PC-3 (cell line): ENCODE results near the gene TAGLN. TPM values are rescaled to one million over a fixed set of nuclear protein-coding genes. Genes with fewer than 3 reads are reported as not detected.

Source experiments
- ATAC-seq: fragments of 200-7000 bp; cut with Tn5 transposase; 2 replicates; pipeline ENCODE4 v1.9.1; 2020; ENCODE audit warnings: mild to moderate bottlenecking, moderate library complexity
- BruUV-seq: library from RNA; stranded (reverse); fragments of 400-500 nt; replicated peaks from 2 replicates; lab custom pipeline; 2021; lab: Mats Ljungman, UMichigan
- CTCF ChIA-PET: fragments of 300-600 bp; sonication (Branson Sonifier 250); formaldehyde crosslinking; loops from one replicate; lab custom pipeline; 2022; ENCODE audit warnings: antibody characterized with exemption; lab: Charles Lee
- POLR2A ChIA-PET: fragments of 300-600 bp; sonication (Branson Sonifier 250); formaldehyde crosslinking; loops from one replicate; lab custom pipeline; 2022; ENCODE audit warnings: antibody characterized with exemption; ENCODE audit not compliant: unreplicated experiment; lab: Charles Lee
- DNase-seq: peaks from one replicate; pipeline ENCODE4 v3.0.0-alpha.2; 2015
- H2AFZ ChIP-seq: fragments of 300-600 bp; sonication (generic); 2 replicates; pipeline ENCODE4 v1.6.0; 2016; ENCODE audit warnings: antibody characterized with exemption, low read length
- H3F3A ChIP-seq: fragments of 300-600 bp; sonication (generic); one replicate; pipeline ENCODE4 v1.6.0; 2017; ENCODE audit warnings: antibody characterized with exemption, low read length, control low read depth, mild to moderate bottlenecking; ENCODE audit not compliant: unreplicated experiment
- H3K27ac ChIP-seq: fragments of 300-600 bp; sonication (generic); 2 replicates; pipeline ENCODE4 v1.5.1; 2016; ENCODE audit warnings: mild to moderate bottlenecking, low read length
- H3K27me3 ChIP-seq: fragments of 300-600 bp; sonication (generic); 2 replicates; pipeline ENCODE4 v1.6.1; 2016; ENCODE audit warnings: low read length, mixed read lengths
- H3K36me3 ChIP-seq: fragments of 300-600 bp; sonication (generic); 2 replicates; pipeline ENCODE4 v1.6.1; 2016; ENCODE audit warnings: low read depth, mixed run types, low read length, mixed read lengths
- H3K4me1 ChIP-seq: fragments of 300-600 bp; sonication (generic); 2 replicates; pipeline ENCODE4 v1.5.1; 2016; ENCODE audit warnings: low read length; ENCODE audit not compliant: insufficient read depth
- H3K4me2 ChIP-seq: fragments of 300-600 bp; sonication (generic); 2 replicates; pipeline ENCODE4 v1.6.0; 2016; ENCODE audit warnings: low read length
- H3K4me3 ChIP-seq: fragments of 300-600 bp; sonication (generic); 2 replicates; pipeline ENCODE4 v1.5.1; 2016; ENCODE audit warnings: mild to moderate bottlenecking, low read length, mixed read lengths
- H3K79me2 ChIP-seq: fragments of 300-600 bp; sonication (generic); 2 replicates; pipeline ENCODE4 v1.6.1; 2017; ENCODE audit warnings: low read length, mixed read lengths
- H3K9ac ChIP-seq: fragments of 300-600 bp; sonication (generic); 2 replicates; pipeline ENCODE4 v1.6.0; 2016; ENCODE audit warnings: mild to moderate bottlenecking, low read length
- H3K9me2 ChIP-seq: fragments of 300-600 bp; sonication (generic); replicated peaks from 2 replicates; pipeline ENCODE4 v1.6.1; 2016; ENCODE audit warnings: mixed run types, low read length, mixed read lengths
- H3K9me3 ChIP-seq: fragments of 300-600 bp; sonication (generic); 2 replicates; pipeline ENCODE4 v1.6.1; 2016; ENCODE audit warnings: low read length, mixed read lengths
- H4K20me1 ChIP-seq: fragments of 300-600 bp; sonication (generic); 2 replicates; pipeline ENCODE4 v1.6.1; 2016; ENCODE audit warnings: low read length, mixed read lengths
- CTCF ChIP-seq: fragments of 300-600 bp; sonication (generic); conservative IDR thresholded peaks from 2 replicates; pipeline ENCODE4 v1.5.1; 2017; ENCODE audit warnings: antibody characterized with exemption, low read depth, mild to moderate bottlenecking, low read length
- EZH2 ChIP-seq: fragments of 300-600 bp; sonication (generic); IDR thresholded peaks from one replicate; pipeline ENCODE4 v1.6.1; 2017; ENCODE audit warnings: antibody characterized with exemption, mild to moderate bottlenecking, low read length; ENCODE audit not compliant: unreplicated experiment
- EZH2phosphoT487 ChIP-seq: fragments of 300-600 bp; sonication (generic); IDR thresholded peaks from 2 replicates; pipeline ENCODE4 v1.6.1; 2018; ENCODE audit warnings: mild to moderate bottlenecking, antibody characterized with exemption, low read length, borderline replicate concordance
- intact Hi-C: fragments of 100-400 bp; cut with micrococcal nuclease; formaldehyde crosslinking; loops from 2 replicates; pipeline ENCODE4 v1.9.0; 2023
- total RNA-seq: library from RNA; depleted of rRNA; stranded (reverse); fragments of >200 nt; gene quantifications from 2 replicates; pipeline ENCODE4 v1.2.3, GENCODE V29; 2014

TAGLN gene
- total RNA-seq, 1 experiment from 2014 or later, result 10.3 TPM

- Histone ChIP-seq H3K4me2 (no peak overlapping the region), H3K9ac (no peak overlapping the region), H3K4me3 (no peak overlapping the region), H3K79me2 (no peaks in the 10 kb centered on the region), H3K36me3 (no peaks in the 10 kb centered on the region), H3K27ac (no peak overlapping the region), H3K4me1 (no peaks in the 10 kb centered on the region), H2AFZ (no peak overlapping the region), H3F3A (no peaks in the 10 kb centered on the region), H4K20me1 (no peaks in the 10 kb centered on the region), H3K9me3 (no peaks in the 10 kb centered on the region), H3K9me2 (no peaks in the 10 kb centered on the region), H3K27me3 (no peaks in the 10 kb centered on the region)
- no peak for DNase-seq
- intact Hi-C loops, result no loop called here
- no TSS peak for BruUV-seq
- no peak for TF ChIP-seq EZH2phosphoT487
- TF ChIP-seq EZH2, result no peak
- no peak for TF ChIP-seq CTCF
- no peak for ATAC-seq
- ChIA-PET POLR2A (no interaction called here), CTCF (no interaction called here)
Observed at GRCh38 chr11:117193130-117194020, 5.8 kb upstream of the TAGLN start.

GRCh38 chr11:117194267-117194666 lies 4.9 kb upstream of the TAGLN start:
- H3K79me2 ChIP-seq, result no peaks in the 10 kb centered on the region
- H3K36me3 ChIP-seq, result no peaks in the 10 kb centered on the region
- H3K4me2 ChIP-seq, result no peak overlapping the region
- no peak overlapping the region for H3K9ac ChIP-seq
- CTCF ChIA-PET, result no interaction called here
- ATAC-seq, result no peak
- no peaks in the 10 kb centered on the region for H3F3A ChIP-seq
- no peaks in the 10 kb centered on the region for H3K9me2 ChIP-seq
- POLR2A ChIA-PET, result interaction anchor here (0.7 kb wide), 1 partner anchor 16 kb away, joined by 4 read pairs; the partner anchor contains the start of gene SIDT2
- H3K27ac ChIP-seq, result no peak overlapping the region
- H4K20me1 ChIP-seq, result no peaks in the 10 kb centered on the region
- intact Hi-C loops, result no loop called here
- H3K27me3 ChIP-seq, result no peaks in the 10 kb centered on the region
- DNase-seq, result no peak
- no TSS peak for BruUV-seq
- TF ChIP-seq CTCF, result no peak
- no peak for TF ChIP-seq EZH2phosphoT487
- no peak for TF ChIP-seq EZH2
- no peak overlapping the region for H3K4me3 ChIP-seq
- H2AFZ ChIP-seq, result no peak overlapping the region
- peaks cover 5% of the 10 kb centered on the region; the same call in 1 of the 2 replicates for H3K4me1 ChIP-seq
- H3K9me3 ChIP-seq, result no peaks in the 10 kb centered on the region

GRCh38 chr11:117195258-117195657 lies 3.9 kb upstream of the TAGLN start:
- no TSS peak for BruUV-seq
- H3K27ac ChIP-seq, result no peak overlapping the region
- ATAC-seq (no peak), DNase-seq (no peak)
- H3K9me3 ChIP-seq, result no peaks in the 10 kb centered on the region
- H3F3A ChIP-seq, result no peaks in the 10 kb centered on the region
- H3K79me2 ChIP-seq, result no peaks in the 10 kb centered on the region
- intact Hi-C loops, result no loop called here
- H4K20me1 ChIP-seq, result no peaks in the 10 kb centered on the region
- H3K4me3 ChIP-seq, result no peak overlapping the region
- H3K36me3 ChIP-seq, result no peaks in the 10 kb centered on the region
- POLR2A ChIA-PET, result interaction anchor here (0.7 kb wide), 1 partner anchor 342 kb away, joined by 9 read pairs; no protein-coding TSS in a partner anchor
- no peak overlapping the region for H3K4me2 ChIP-seq
- H3K9me2 ChIP-seq, result no peaks in the 10 kb centered on the region
- no peak overlapping the region for H3K9ac ChIP-seq
- peaks cover 5% of the 10 kb centered on the region; the same call in 1 of the 2 replicates for H3K4me1 ChIP-seq
- no peaks in the 10 kb centered on the region for H3K27me3 ChIP-seq
- no peak for TF ChIP-seq CTCF
- no peak for TF ChIP-seq EZH2phosphoT487
- no peak for TF ChIP-seq EZH2
- H2AFZ ChIP-seq, result no peak overlapping the region
- CTCF ChIA-PET, result no interaction called here
